Kidney (tissue), 14 donors: ENCODE measurements around the gene GPR4. TPM values are rescaled to one million over a fixed set of nuclear protein-coding genes. Genes with fewer than 3 reads are reported as not detected.

Experiments used
- DNase-seq, 5 donors: peaks; one replicate each; pipeline ENCODE4 v3.0.0-alpha.2; 2013 to 2020
- FAIRE-seq: peaks from 2 replicates; lab custom pipeline; 2012; peaks lifted over from hg19 to GRCh38; lab: Jason Lieb, UNC
- H3K27ac ChIP-seq, 2 donors: one replicate each; pipeline ENCODE4 v1.7.0; 2013; ENCODE audit warnings: low read depth in 2 of 2, low read length in 2 of 2, inconsistent platforms in 1 of 2
- H3K27me3 ChIP-seq: one replicate; pipeline ENCODE4 v1.7.1; 2013; ENCODE audit warnings: low read length, inconsistent platforms; ENCODE audit not compliant: control insufficient read depth, insufficient read depth
- H3K36me3 ChIP-seq, 3 donors: one replicate each; pipeline versions ENCODE4 v1.7.0 to v1.7.1; 2013; ENCODE audit warnings: low read length in 3 of 3, control low read depth in 1 of 3, inconsistent platforms in 1 of 3; ENCODE audit not compliant: insufficient read depth in 3 of 3, control insufficient read depth in 2 of 3
- H3K4me1 ChIP-seq, 3 donors: one replicate each; pipeline versions ENCODE4 v1.7.0 to v1.7.1; 2013; ENCODE audit warnings: low read length in 3 of 3, inconsistent platforms in 1 of 3, low read depth in 1 of 3; ENCODE audit not compliant: control insufficient read depth in 2 of 3, insufficient read depth in 2 of 3
- H3K4me3 ChIP-seq, 3 donors: one replicate each; pipeline versions ENCODE4 v1.7.0 to v1.8.1; 2013; ENCODE audit warnings: low read length in 3 of 3, control low read depth in 1 of 3, inconsistent platforms in 1 of 3
- H3K9ac ChIP-seq, 3 donors: one replicate each; pipeline versions ENCODE4 v1.7.0 to v1.7.1; 2013; ENCODE audit warnings: low read length in 3 of 3, control low read depth in 1 of 3, inconsistent platforms in 1 of 3
- H3K9me3 ChIP-seq, 3 donors: one replicate each; pipeline versions ENCODE4 v1.7.0 to v1.7.1; 2013; ENCODE audit warnings: low read length in 3 of 3, control low read depth in 1 of 3, inconsistent platforms in 1 of 3; ENCODE audit not compliant: control insufficient read depth in 2 of 3, insufficient read depth in 1 of 3
- CTCF ChIP-seq: IDR thresholded peaks from 3 replicates; pipeline ENCODE4 v1.5.1; 2012; ENCODE audit warnings: mild to moderate bottlenecking, moderate library complexity, borderline replicate concordance; ENCODE audit not compliant: insufficient read depth; ENCODE audit errors: extremely low read depth
- intact Hi-C: fragments of 100-400 bp; cut with DNase I; formaldehyde crosslinking; loops from one replicate; pipeline ENCODE4 v1.11.1; 2022
- polyA plus RNA-seq: library from polyadenylated mRNA; stranded (reverse); fragments of 350-450 nt; fragmentation: Illumina TruSeq; extraction: RNeasy Lipid Tissue Mini Kit (QIAGEN cat#74804); gene quantifications from one replicate; pipeline ENCODE4 v1.2.3, GENCODE V29; 2014; ENCODE audit warnings: low read depth, low replicate concordance; ENCODE audit not compliant: insufficient read depth
- total RNA-seq: library from RNA; stranded (reverse); fragmentation: NEBNext Ultra II Directional; extraction: Animal tissue kit (Norgen Biotek cat#: 25700); gene quantifications from one replicate; pipeline ENCODE4 v1.2.1, GENCODE V29; 2021
- donor health status: control.
- donor health status: control.
- donor health status: control.
- donor health status: control.
- donor health status: control.
- donor health status: DM: yes; HTN: yes; CAD: no.
- donor health status: Normal renal cell carcinoma (clear cell type).

GPR4 gene
- total and polyA plus RNA-seq, 2 donors from 2014 or later = 6.8 to 9.7 TPM

- no peaks in the 10 kb centered on the region for H3K9me3 ChIP-seq
- DNase-seq = peak in 4 of 5 donors; percentile 59 to 81 (median 69)
- no peak overlapping the region for H3K4me3 ChIP-seq
- H3K36me3 ChIP-seq = no peaks in the 10 kb centered on the region
- no peak for FAIRE-seq
- peaks cover 0 to 2% (median 0%) of the 10 kb centered on the region in 3 donors for H3K4me1 ChIP-seq
- intact Hi-C loops = no loop called here
- H3K27me3 ChIP-seq = peaks cover 4% of the 10 kb centered on the region
- H3K27ac ChIP-seq = no peak overlapping the region
- no peak overlapping the region for H3K9ac ChIP-seq
- peak; percentile 59 for TF ChIP-seq CTCF
Observed at GRCh38 chr19:45591004-45591637, 10.9 kb downstream of the GPR4 start.

- H3K27me3 ChIP-seq = no peaks in the 10 kb centered on the region
- peaks cover 0 to under 1% (median 0%) of the 10 kb centered on the region in 3 donors for H3K4me1 ChIP-seq
- H3K36me3 ChIP-seq = no peaks in the 10 kb centered on the region
- no peak overlapping the region for H3K4me3 ChIP-seq
- H3K9me3 ChIP-seq = no peaks in the 10 kb centered on the region
- H3K27ac ChIP-seq = no peak overlapping the region
- H3K9ac ChIP-seq = no peak overlapping the region
- FAIRE-seq (no peak), DNase-seq (no peak)
- intact Hi-C loops = no loop called here
- TF ChIP-seq CTCF = no peak
Observed at GRCh38 chr19:45590300-45591003, 11.6 kb downstream of the GPR4 start.

GRCh38 chr19:45589768-45590167 is 12.2 kb downstream of the GPR4 start:
- TF ChIP-seq CTCF = no peak
- FAIRE-seq = no peak
- Histone ChIP-seq H3K36me3 (no peaks in the 10 kb centered on the region), H3K4me1 (peaks cover 0 to 4% (median 0%) of the 10 kb centered on the region in 3 donors), H3K4me3 (no peak overlapping the region), H3K27ac (no peak overlapping the region), H3K27me3 (no peaks in the 10 kb centered on the region), H3K9me3 (no peaks in the 10 kb centered on the region), H3K9ac (no peak overlapping the region)
- intact Hi-C loops = no loop called here
- DNase-seq = no peak
